Measurements from ENCODE around the gene WDR93.

Gene WDR93

GRCh38 chr15:89669941-89670340, 20.7 kb upstream of the WDR93 start:
- TF ChIP-seq CTCF (IDR thresholded peaks at IDR 0.05), result no peak

- TF ChIP-seq CTCF (IDR thresholded peaks at IDR 0.05), result no peak
Measured at GRCh38 chr15:89670971-89671560, 19.5 kb upstream of the WDR93 start.

- no peak for TF ChIP-seq CTCF (IDR thresholded peaks at IDR 0.05)
Measured at GRCh38 chr15:89671687-89672086, 18.9 kb upstream of the WDR93 start.

GRCh38 chr15:89672221-89673164, 18.1 kb upstream of the WDR93 start:
- no peak for TF ChIP-seq CTCF (IDR thresholded peaks at IDR 0.05)

GRCh38 chr15:89673165-89673512, 17.5 kb upstream of the WDR93 start:
- no peak; the same call in 1 of the 2 replicates for TF ChIP-seq CTCF (IDR thresholded peaks at IDR 0.05)

GRCh38 chr15:89674526-89674925, 16.1 kb upstream of the WDR93 start:
- TF ChIP-seq CTCF (IDR thresholded peaks at IDR 0.05), result no peak

GRCh38 chr15:89675606-89676005, 15.0 kb upstream of the WDR93 start:
- no peak for TF ChIP-seq CTCF (IDR thresholded peaks at IDR 0.05)
